GM19468 (cell line): ENCODE measurements around the gene SGK2.

Experiments
- ATAC-seq: cut with Tn5 transposase; IDR thresholded peaks from one replicate; pipeline ENCODE4 v1.9.1; 2021; ENCODE audit warnings: mild to moderate bottlenecking, moderate library complexity, moderate number of reproducible peaks; ENCODE audit not compliant: unreplicated experiment; ENCODE audit errors: extremely low read depth

Gene SGK2

GRCh38 chr20:43535370-43536004 is 23.3 kb upstream of the SGK2 start:
- ATAC-seq = no peak

GRCh38 chr20:43536041-43536816 is 22.6 kb upstream of the SGK2 start:
- ATAC-seq = no peak

GRCh38 chr20:43536817-43537440 is 21.9 kb upstream of the SGK2 start:
- ATAC-seq = no peak

GRCh38 chr20:43537921-43538877 is 20.6 kb upstream of the SGK2 start:
- ATAC-seq = no peak

- ATAC-seq = no peak
Measured at GRCh38 chr20:43538878-43539700, 19.7 kb upstream of the SGK2 start.

- no peak for ATAC-seq
Measured at GRCh38 chr20:43539975-43540672, 18.7 kb upstream of the SGK2 start.

- ATAC-seq = no peak
Measured at GRCh38 chr20:43540673-43541060, 18.2 kb upstream of the SGK2 start.

GRCh38 chr20:43541214-43541613 is 17.6 kb upstream of the SGK2 start:
- ATAC-seq = no peak

GRCh38 chr20:43542161-43542560 is 16.7 kb upstream of the SGK2 start:
- no peak for ATAC-seq

GRCh38 chr20:43542674-43543073 is 16.2 kb upstream of the SGK2 start:
- no peak for ATAC-seq

- no peak for ATAC-seq
Measured at GRCh38 chr20:43543138-43543537, 15.7 kb upstream of the SGK2 start.

- ATAC-seq = no peak
Measured at GRCh38 chr20:43544501-43544900, 14.3 kb upstream of the SGK2 start.

- no peak for ATAC-seq
Measured at GRCh38 chr20:43545837-43546578, 12.8 kb upstream of the SGK2 start.

GRCh38 chr20:43548273-43548880 is 10.4 kb upstream of the SGK2 start:
- ATAC-seq = no peak

GRCh38 chr20:43549416-43550065 is 9.3 kb upstream of the SGK2 start:
- ATAC-seq = no peak

GRCh38 chr20:43550456-43550855 is 8.4 kb upstream of the SGK2 start:
- ATAC-seq = no peak

GRCh38 chr20:43554369-43554768 is 4.5 kb upstream of the SGK2 start:
- ATAC-seq = no peak
